Right atrium auricular region (tissue), 2 donors: ENCODE measurements around the gene CGB3. TPM values are rescaled to one million over a fixed set of nuclear protein-coding genes. Genes with fewer than 3 reads are reported as not detected.
"Not testable (repeated sequence)": the region's sequence is repeated elsewhere in the genome, so short reads cannot be mapped to it uniquely, and the experiment has no call there.

Experiments
- DNase-seq: peaks from one replicate; pipeline ENCODE4 v3.0.0-alpha.2; 2019; ENCODE audit warnings: low spot score
- H3K27ac ChIP-seq, 2 donors: fragments of 200-600 bp; sonication (generic); 1 replicate in 1 of 2; 2 replicates in 1 of 2; pipeline ENCODE4 v1.5.1; 2016 to 2019
- H3K27me3 ChIP-seq, 2 donors: fragments of 200-600 bp; sonication (generic); one replicate each; pipeline versions ENCODE4 v1.5.1 to v1.6.0; 2017 to 2019
- H3K36me3 ChIP-seq: fragments of 200-600 bp; sonication (generic); one replicate; pipeline ENCODE4 v1.5.1; 2016
- H3K4me1 ChIP-seq, 2 donors: fragments of 200-600 bp; sonication (generic); one replicate each; pipeline versions ENCODE4 v1.5.1 to v1.6.0; 2017 to 2019
- H3K4me3 ChIP-seq, 2 donors: fragments of 200-600 bp; sonication (generic); 1 replicate in 1 of 2; 2 replicates in 1 of 2; pipeline ENCODE4 v1.5.1; 2017 to 2019; ENCODE audit warnings: mild to moderate bottlenecking in 1 of 2, moderate library complexity in 1 of 2
- H3K9me3 ChIP-seq, 2 donors: fragments of 200-600 bp; sonication (generic); one replicate each; pipeline ENCODE4 v1.5.1; 2019
- total RNA-seq, 2 donors: library from RNA; depleted of rRNA; stranded (reverse); fragments of >200 nt; gene quantifications; one replicate each; pipeline ENCODE4 v1.1.0, GENCODE V29; 2016
- TF ChIP-seq, protein P1 (sequence below), 2 donors: fragments of 200-600 bp; sonication (generic); IDR thresholded peaks; one replicate each; pipeline ENCODE4 v1.5.1; 2019; ENCODE audit warnings: antibody characterized with exemption in 2 of 2

The CGB3 gene
- total RNA-seq, 2 donors from 2014 or later = not detected

- Histone ChIP-seq H3K4me1 (peaks cover 0 to 26% of the 10 kb centered on the region in 2 donors), H3K27me3 (no peaks in the 10 kb centered on the region), H3K9me3 (no peaks in the 10 kb centered on the region), H3K4me3 (no peak overlapping the region), H3K36me3 (no peaks in the 10 kb centered on the region), H3K27ac (no peak overlapping the region)
- TF ChIP-seq, protein P1, sequence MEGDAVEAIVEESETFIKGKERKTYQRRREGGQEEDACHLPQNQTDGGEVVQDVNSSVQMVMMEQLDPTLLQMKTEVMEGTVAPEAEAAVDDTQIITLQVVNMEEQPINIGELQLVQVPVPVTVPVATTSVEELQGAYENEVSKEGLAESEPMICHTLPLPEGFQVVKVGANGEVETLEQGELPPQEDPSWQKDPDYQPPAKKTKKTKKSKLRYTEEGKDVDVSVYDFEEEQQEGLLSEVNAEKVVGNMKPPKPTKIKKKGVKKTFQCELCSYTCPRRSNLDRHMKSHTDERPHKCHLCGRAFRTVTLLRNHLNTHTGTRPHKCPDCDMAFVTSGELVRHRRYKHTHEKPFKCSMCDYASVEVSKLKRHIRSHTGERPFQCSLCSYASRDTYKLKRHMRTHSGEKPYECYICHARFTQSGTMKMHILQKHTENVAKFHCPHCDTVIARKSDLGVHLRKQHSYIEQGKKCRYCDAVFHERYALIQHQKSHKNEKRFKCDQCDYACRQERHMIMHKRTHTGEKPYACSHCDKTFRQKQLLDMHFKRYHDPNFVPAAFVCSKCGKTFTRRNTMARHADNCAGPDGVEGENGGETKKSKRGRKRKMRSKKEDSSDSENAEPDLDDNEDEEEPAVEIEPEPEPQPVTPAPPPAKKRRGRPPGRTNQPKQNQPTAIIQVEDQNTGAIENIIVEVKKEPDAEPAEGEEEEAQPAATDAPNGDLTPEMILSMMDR (IDR thresholded peaks at IDR 0.05) = no peak
- no peak for DNase-seq
Measured at GRCh38 chr19:49022116-49022515, 2.0 kb downstream of the CGB3 start.

GRCh38 chr19:49020931-49021895 lies 2.9 kb downstream of the CGB3 start:
- Histone ChIP-seq H3K27me3 (no peaks in the 10 kb centered on the region), H3K4me3 (no peak overlapping the region), H3K27ac (no peak overlapping the region), H3K9me3 (no peaks in the 10 kb centered on the region), H3K4me1 (peaks cover 0 to 27% of the 10 kb centered on the region in 2 donors), H3K36me3 (no peaks in the 10 kb centered on the region)
- TF ChIP-seq, protein P1 (IDR thresholded peaks at IDR 0.05) = no peak
- no peak for DNase-seq

GRCh38 chr19:49020342-49020741 lies 3.8 kb downstream of the CGB3 start:
- H3K36me3 ChIP-seq = peaks cover 4% of the 10 kb centered on the region
- DNase-seq = no peak
- H3K4me3 ChIP-seq = no peak overlapping the region
- H3K27ac ChIP-seq = no peak overlapping the region
- peaks cover 0 to 27% of the 10 kb centered on the region in 2 donors for H3K4me1 ChIP-seq
- no peaks in the 10 kb centered on the region for H3K27me3 ChIP-seq
- no peaks in the 10 kb centered on the region for H3K9me3 ChIP-seq
- TF ChIP-seq, protein P1 (IDR thresholded peaks at IDR 0.05) = no peak

- Histone ChIP-seq H3K27me3 (no peaks in the 10 kb centered on the region), H3K36me3 (peaks cover 14% of the 10 kb centered on the region)
Measured at GRCh38 chr19:49019242-49019932, 4.7 kb downstream of the CGB3 start.

DNA sequence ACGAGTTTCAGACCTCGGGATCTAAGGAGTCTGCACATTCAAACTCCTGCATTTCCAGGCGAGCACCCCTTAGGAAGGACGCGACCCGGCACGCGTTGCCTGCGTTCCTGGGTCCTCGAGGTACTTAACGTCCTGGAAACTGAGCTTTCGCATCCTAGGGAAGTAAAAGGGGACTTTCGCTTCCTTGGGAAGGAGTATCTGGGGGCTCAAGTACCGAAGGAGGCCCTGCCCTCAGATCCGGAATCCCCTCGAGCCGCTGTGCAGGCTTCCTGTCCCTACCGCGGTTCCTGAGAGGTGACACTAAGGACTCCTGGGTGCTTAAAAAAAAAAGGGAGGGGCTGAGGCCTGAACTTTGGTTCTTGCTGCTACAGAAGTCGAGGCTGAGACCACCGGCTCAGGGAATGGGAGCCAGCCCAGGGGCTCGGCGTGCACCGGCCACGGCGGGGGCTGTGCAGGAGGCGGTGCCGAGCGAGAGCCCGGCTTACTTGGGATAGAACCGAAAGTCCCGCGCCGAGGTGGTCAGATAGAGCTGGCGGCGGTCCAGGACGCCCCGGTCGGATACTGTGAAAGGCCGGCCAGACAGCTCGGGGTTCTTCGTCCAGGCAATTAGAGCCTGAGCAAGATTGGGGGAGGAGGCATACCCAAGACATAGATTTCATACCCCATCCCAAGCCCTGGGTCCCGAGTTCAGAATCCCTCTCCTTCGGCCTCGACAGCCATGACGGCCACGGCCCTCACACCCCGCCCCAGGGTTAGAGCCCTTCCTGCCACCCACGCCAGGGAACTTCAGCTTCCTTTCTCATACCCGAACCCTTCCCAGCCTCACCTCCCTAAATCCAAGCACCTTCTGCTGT lies 5.5 kb downstream of the CGB3 start:
- H3K27ac ChIP-seq, H3K9me3 ChIP-seq, DNase-seq, H3K27me3 ChIP-seq: not testable (repeated sequence)
- H3K36me3 ChIP-seq = peaks cover 15% of the 10 kb centered on the region
- peak overlapping the region; percentile 27 to 55 for H3K4me3 ChIP-seq
- peaks cover 0 to 27% of the 10 kb centered on the region in 2 donors for H3K4me1 ChIP-seq

More at GRCh38 chr19:49019242-49019932, 4.7 kb downstream of the CGB3 start:
- no peak overlapping the region for H3K27ac ChIP-seq
- no peaks in the 10 kb centered on the region for H3K9me3 ChIP-seq
- peaks cover 0 to 27% of the 10 kb centered on the region in 2 donors for H3K4me1 ChIP-seq
- no peak for DNase-seq
- TF ChIP-seq, protein P1 (IDR thresholded peaks at IDR 0.05) = no peak
- peak overlapping the region; percentile 26 to 55 for H3K4me3 ChIP-seq
